Neuron (in vitro differentiated cells): ENCODE measurements around the gene DPF3.

ENCODE experiments used
- H2AFZ ChIP-seq: one replicate; pipeline ENCODE4 v1.6.1; 2013; ENCODE audit warnings: low read depth, mild to moderate bottlenecking, inconsistent platforms, low read length, moderate library complexity
- H3K27me3 ChIP-seq: one replicate; pipeline ENCODE4 v1.6.1; 2013; ENCODE audit warnings: low read length; ENCODE audit not compliant: insufficient read depth
- H3K36me3 ChIP-seq: one replicate; pipeline ENCODE4 v1.6.1; 2013; ENCODE audit warnings: low read length; ENCODE audit not compliant: insufficient read depth
- H3K4me1 ChIP-seq: one replicate; pipeline ENCODE4 v1.6.1; 2013; ENCODE audit warnings: low read length; ENCODE audit not compliant: insufficient read depth
- H3K4me3 ChIP-seq: 2 replicates; pipeline ENCODE4 v1.5.1; 2013; ENCODE audit warnings: mild to moderate bottlenecking, low read length, moderate library complexity
- H3K9me3 ChIP-seq: one replicate; pipeline ENCODE4 v1.6.1; 2013; ENCODE audit warnings: low read length

DPF3 gene

GRCh38 chr14:72893636-72894322 is at the start of gene DPF3:
DPF3 (minus strand) TSS chr14:72894101; CDS start chr14:72894088, 13 bp downstream.
- Histone ChIP-seq H3K36me3 (no peaks in the 10 kb centered on the region), H3K4me3 (peak within 1 kb of the TSS; percentile 95), H3K4me1 (peaks cover 41% of the 10 kb centered on the region), H2AFZ (peak within 1 kb of the TSS; percentile 100), H3K9me3 (no peaks in the 10 kb centered on the region), H3K27me3 (peaks cover 70% of the 10 kb centered on the region)

DNA sequence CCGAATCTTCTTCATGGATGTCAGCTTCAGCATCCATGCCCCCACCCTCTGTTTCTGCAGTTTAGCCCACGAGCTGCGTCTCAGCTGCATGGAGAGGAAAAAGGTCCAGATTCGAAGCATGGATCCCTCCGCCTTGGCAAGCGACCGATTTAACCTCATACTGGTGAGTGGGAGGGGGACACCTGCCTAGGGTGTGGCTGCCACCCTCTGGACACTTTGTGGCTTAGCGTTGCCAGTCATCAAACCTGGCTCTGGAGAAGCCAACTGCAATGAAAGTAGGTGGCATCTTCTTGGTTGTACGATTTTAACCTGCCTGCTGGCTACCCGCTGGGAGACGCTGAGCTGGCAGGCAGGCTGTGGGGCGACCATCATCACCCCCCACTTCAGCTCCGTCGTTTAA is 49.0 kb upstream of the DPF3 start:
- Histone ChIP-seq H2AFZ (no peak overlapping the region), H3K27me3 (no peaks in the 10 kb centered on the region), H3K4me3 (no peak overlapping the region), H3K4me1 (no peaks in the 10 kb centered on the region), H3K36me3 (peaks cover 30% of the 10 kb centered on the region), H3K9me3 (peaks cover under 1% of the 10 kb centered on the region)

DNA sequence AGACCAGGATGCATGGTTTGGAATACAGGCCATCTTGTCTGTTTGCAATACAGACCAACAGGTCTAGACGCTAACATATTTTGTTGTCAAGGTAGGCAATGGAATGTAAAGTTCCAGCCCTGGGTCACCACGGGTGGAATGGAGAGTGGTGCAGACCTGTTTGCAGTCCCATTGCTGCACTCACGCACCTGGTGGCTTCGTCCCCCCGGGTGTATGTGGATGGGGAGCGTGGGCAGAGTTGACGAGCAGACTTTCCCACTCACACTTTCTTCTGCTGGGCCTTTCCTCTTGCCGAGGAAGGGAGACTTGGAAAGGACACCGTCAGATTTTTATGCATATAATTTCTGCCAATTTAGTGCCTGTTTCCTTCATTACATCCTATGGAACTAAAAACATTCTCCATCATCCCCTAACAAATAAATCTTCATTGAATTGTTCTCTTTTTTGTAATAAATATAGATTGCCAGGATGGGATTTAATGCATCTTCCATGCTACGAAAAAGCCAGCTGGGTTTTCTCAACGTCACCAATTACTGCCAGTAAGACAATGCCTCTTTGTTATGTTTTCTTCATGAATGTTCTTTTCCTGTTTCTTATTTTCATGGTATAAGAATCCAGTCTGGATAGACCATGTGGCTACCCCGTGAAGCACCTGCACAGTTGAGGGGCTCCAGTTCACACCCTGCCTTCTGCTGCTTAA is 47.5 kb upstream of the DPF3 start:
- H2AFZ ChIP-seq = no peak overlapping the region
- no peaks in the 10 kb centered on the region for H3K4me1 ChIP-seq
- peaks cover 27% of the 10 kb centered on the region for H3K36me3 ChIP-seq
- H3K4me3 ChIP-seq = no peak overlapping the region
- H3K27me3 ChIP-seq = no peaks in the 10 kb centered on the region
- H3K9me3 ChIP-seq = peaks cover 2% of the 10 kb centered on the region

DNA sequence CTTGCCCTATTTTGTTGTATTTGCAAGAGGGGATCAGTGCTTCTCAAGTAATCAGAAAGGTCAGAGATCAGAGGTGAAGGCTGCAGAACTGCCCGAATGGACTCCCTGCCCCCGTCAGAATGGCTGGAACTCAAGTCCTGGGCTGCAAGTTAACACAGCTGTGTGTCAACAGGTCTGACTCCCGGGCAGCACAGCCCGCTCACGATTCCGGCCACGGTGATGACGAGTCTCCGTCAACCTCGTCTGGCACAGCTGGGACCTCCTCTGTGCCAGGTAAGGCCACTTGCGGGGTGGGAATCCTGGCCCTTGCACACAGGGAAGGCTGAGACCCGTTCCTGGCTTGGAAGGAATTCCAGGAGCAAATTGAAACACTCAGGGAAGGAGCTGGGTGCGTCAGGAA is 45.7 kb upstream of the DPF3 start:
- H3K36me3 ChIP-seq = peaks cover 22% of the 10 kb centered on the region
- no peak overlapping the region for H3K4me3 ChIP-seq
- peaks cover 2% of the 10 kb centered on the region for H3K9me3 ChIP-seq
- no peak overlapping the region for H2AFZ ChIP-seq
- H3K4me1 ChIP-seq = no peaks in the 10 kb centered on the region
- no peaks in the 10 kb centered on the region for H3K27me3 ChIP-seq

DNA sequence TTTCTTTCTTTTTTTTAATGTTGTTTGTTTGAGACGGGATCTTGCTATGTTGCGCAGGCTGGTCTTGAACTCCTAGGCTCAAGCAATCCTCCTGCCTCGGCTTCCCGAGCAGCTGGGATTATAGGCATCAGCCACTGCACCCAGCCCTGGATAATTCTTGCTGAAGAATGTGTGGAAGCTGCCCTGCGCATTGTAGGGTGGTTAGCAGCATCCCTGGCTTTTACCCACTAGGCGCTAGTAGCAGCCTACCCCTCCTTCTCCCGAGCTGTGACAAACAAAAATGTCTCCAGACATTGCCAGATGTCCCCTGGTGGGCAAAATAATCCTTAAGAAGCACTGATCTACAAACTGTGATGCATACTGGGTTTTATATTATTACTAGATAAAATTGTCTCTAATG is 39.0 kb upstream of the DPF3 start:
- H2AFZ ChIP-seq = no peak overlapping the region
- peaks cover under 1% of the 10 kb centered on the region for H3K9me3 ChIP-seq
- H3K36me3 ChIP-seq = no peaks in the 10 kb centered on the region
- H3K4me1 ChIP-seq = no peaks in the 10 kb centered on the region
- H3K4me3 ChIP-seq = no peak overlapping the region
- no peaks in the 10 kb centered on the region for H3K27me3 ChIP-seq

GRCh38 chr14:72929316-72930080 is 35.6 kb upstream of the DPF3 start:
- Histone ChIP-seq H3K36me3 (no peaks in the 10 kb centered on the region), H3K27me3 (no peaks in the 10 kb centered on the region), H3K9me3 (no peaks in the 10 kb centered on the region), H3K4me3 (no peak overlapping the region), H2AFZ (no peak overlapping the region), H3K4me1 (peaks cover 2% of the 10 kb centered on the region)

DNA sequence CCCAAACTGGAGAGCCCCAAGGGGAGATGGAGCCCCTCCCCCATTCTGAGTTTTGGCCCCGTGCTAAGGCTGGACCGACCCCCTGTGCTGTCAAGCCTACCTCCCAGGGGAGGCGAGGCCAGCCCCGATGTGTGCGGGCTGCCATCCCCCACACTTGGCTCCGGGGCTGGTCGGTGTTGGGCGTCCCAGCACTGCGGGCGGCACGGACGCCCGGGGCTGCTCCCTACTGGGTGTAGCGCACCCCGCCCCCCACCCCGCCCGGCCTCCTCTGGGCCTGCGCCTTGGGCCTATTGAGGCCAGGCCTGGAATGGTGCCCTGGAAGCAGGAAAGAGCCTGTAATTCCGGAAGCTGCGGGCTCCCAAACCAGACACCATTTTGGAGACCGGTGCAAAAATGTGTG is 35.0 kb upstream of the DPF3 start:
- Histone ChIP-seq H3K36me3 (no peaks in the 10 kb centered on the region), H2AFZ (no peak overlapping the region), H3K4me3 (no peak overlapping the region), H3K27me3 (no peaks in the 10 kb centered on the region), H3K4me1 (peaks cover 2% of the 10 kb centered on the region), H3K9me3 (no peaks in the 10 kb centered on the region)

GRCh38 chr14:72926292-72927028 is 32.6 kb upstream of the DPF3 start, which contains the start of gene DCAF4:
DCAF4 (plus strand) TSS chr14:72926464; CDS start chr14:72937979, 11,515 bp downstream.
- Histone ChIP-seq H2AFZ (peak within 1 kb of the TSS; percentile 93), H3K27me3 (no peaks in the 10 kb centered on the region), H3K4me1 (peaks cover 2% of the 10 kb centered on the region), H3K4me3 (peak within 1 kb of the TSS; percentile 90), H3K36me3 (no peaks in the 10 kb centered on the region), H3K9me3 (no peaks in the 10 kb centered on the region)

DNA sequence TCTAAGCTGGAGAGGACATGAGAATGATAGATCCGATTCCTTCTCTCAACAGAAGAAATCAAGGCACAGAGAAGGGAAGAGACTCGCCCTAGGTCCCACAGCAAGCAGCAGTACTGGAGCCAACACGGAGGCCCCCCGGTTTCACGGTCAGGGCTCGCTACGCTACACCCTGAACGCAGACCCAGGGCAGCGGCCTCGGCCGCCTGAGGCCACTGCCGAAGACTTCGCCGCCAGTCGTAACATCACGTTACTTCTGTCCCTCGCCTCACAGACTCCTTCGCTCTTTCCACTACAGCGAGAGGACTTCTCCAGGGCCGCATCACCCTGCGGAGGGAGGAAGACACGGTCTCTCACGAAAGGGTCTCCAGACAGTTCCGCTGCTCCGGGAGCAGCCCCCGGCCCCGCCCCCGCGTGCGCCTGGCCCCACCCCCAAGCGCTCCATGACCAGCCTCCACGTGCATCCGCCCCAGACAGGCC is 32.0 kb upstream of the DPF3 start:
- Histone ChIP-seq H3K36me3 (no peaks in the 10 kb centered on the region), H2AFZ (peak overlapping the region; percentile 64), H3K4me3 (peak overlapping the region; percentile 90), H3K4me1 (peaks cover 2% of the 10 kb centered on the region), H3K27me3 (no peaks in the 10 kb centered on the region), H3K9me3 (no peaks in the 10 kb centered on the region)

- H3K4me3 ChIP-seq = peak overlapping the region; percentile 90
- H3K36me3 ChIP-seq = no peaks in the 10 kb centered on the region
- peak overlapping the region; percentile 64 for H2AFZ ChIP-seq
- no peaks in the 10 kb centered on the region for H3K27me3 ChIP-seq
- no peaks in the 10 kb centered on the region for H3K9me3 ChIP-seq
- peaks cover 2% of the 10 kb centered on the region for H3K4me1 ChIP-seq
These were observed 31.4 kb upstream of the DPF3 start for GRCh38 chr14:72925171-72925759.

GRCh38 chr14:72924337-72924736 is 30.4 kb upstream of the DPF3 start:
- Histone ChIP-seq H3K4me3 (no peak overlapping the region), H2AFZ (no peak overlapping the region), H3K27me3 (no peaks in the 10 kb centered on the region), H3K4me1 (peaks cover 2% of the 10 kb centered on the region), H3K36me3 (no peaks in the 10 kb centered on the region), H3K9me3 (no peaks in the 10 kb centered on the region)

- Histone ChIP-seq H3K4me3 (no peak overlapping the region), H3K4me1 (peaks cover 6% of the 10 kb centered on the region), H3K9me3 (no peaks in the 10 kb centered on the region), H3K36me3 (no peaks in the 10 kb centered on the region), H2AFZ (no peak overlapping the region), H3K27me3 (no peaks in the 10 kb centered on the region)
These were observed 27.5 kb upstream of the DPF3 start for GRCh38 chr14:72921396-72921795.
